CD14-positive monocyte (primary cell): ENCODE results near the gene RPS19BP1. TPM values are rescaled to one million over a fixed set of nuclear protein-coding genes. Genes with fewer than 3 reads are reported as not detected.

Experiments used
- DNase-seq, 3 donors: peaks; one replicate each; pipeline ENCODE4 v3.0.0-alpha.2; 2011 to 2022
- H2AFZ ChIP-seq: 2 replicates; pipeline ENCODE4 v1.6.0; 2012; ENCODE audit warnings: mild to moderate bottlenecking, low read depth, low read length, inconsistent platforms; ENCODE audit not compliant: insufficient read depth, poor library complexity, severe bottlenecking
- H3K27ac ChIP-seq, 2 donors: 1 replicate in 1 of 2; 2 replicates in 1 of 2; pipeline ENCODE4 v1.5.1; 2012 to 2013; ENCODE audit warnings: low read length in 2 of 2, control low read depth in 1 of 2, inconsistent platforms in 1 of 2, low read depth in 1 of 2, mild to moderate bottlenecking in 1 of 2
- H3K27me3 ChIP-seq, 2 donors: one replicate each; pipeline versions ENCODE4 v1.6.0 to v1.6.1; 2011 to 2013; ENCODE audit warnings: low read length in 2 of 2; ENCODE audit not compliant: control insufficient read depth in 2 of 2, insufficient read depth in 2 of 2
- H3K36me3 ChIP-seq, 2 donors: replicated peaks in 1 of 2; 1 replicate in 1 of 2; 2 replicates in 1 of 2; pipeline versions ENCODE4 v1.5.1 to v1.6.1; 2012 to 2013; ENCODE audit warnings: low read length in 2 of 2, control low read depth in 1 of 2, inconsistent platforms in 1 of 2, mild to moderate bottlenecking in 1 of 2; ENCODE audit not compliant: insufficient read depth in 2 of 2, control insufficient read depth in 1 of 2
- H3K4me1 ChIP-seq, 2 donors: 1 replicate in 1 of 2; 2 replicates in 1 of 2; pipeline versions ENCODE4 v1.5.1 to v1.6.1; 2012 to 2013; ENCODE audit warnings: low read length in 2 of 2, control low read depth in 1 of 2, inconsistent platforms in 1 of 2, mild to moderate bottlenecking in 1 of 2, moderate library complexity in 1 of 2; ENCODE audit not compliant: insufficient read depth in 2 of 2, control insufficient read depth in 1 of 2
- H3K4me2 ChIP-seq: replicated peaks from 2 replicates; pipeline ENCODE3; 2012; ENCODE audit warnings: low read length, moderate library complexity, mild to moderate bottlenecking; ENCODE audit not compliant: poor library complexity, severe bottlenecking; ENCODE audit errors: extremely low read depth
- H3K4me3 ChIP-seq, 3 experiments: fragments of 200-600 bp in 1 of 3; sonication (generic) in 1 of 3; replicated peaks in 1 of 3; 1 replicate in 2 of 3; 2 replicates in 1 of 3; pipeline ENCODE4 v1.5.1; 2011 to 2013; ENCODE audit warnings: low read length in 3 of 3, mild to moderate bottlenecking in 3 of 3, control low read depth in 2 of 3, low read depth in 2 of 3, inconsistent platforms in 1 of 3, moderate library complexity in 1 of 3
- H3K79me2 ChIP-seq: 2 replicates; pipeline ENCODE4 v1.6.0; 2012; ENCODE audit warnings: mild to moderate bottlenecking, control low read depth, inconsistent platforms, low read length, moderate library complexity; ENCODE audit not compliant: insufficient read depth
- H3K9ac ChIP-seq: 2 replicates; pipeline ENCODE4 v1.6.0; 2017; ENCODE audit warnings: low read length, mild to moderate bottlenecking; ENCODE audit not compliant: insufficient read depth, poor library complexity, severe bottlenecking
- H3K9me3 ChIP-seq, 2 donors: replicated peaks in 1 of 2; 1 replicate in 1 of 2; 2 replicates in 1 of 2; pipeline versions ENCODE4 v1.5.1 to v1.6.1; 2012 to 2013; ENCODE audit warnings: low read length in 2 of 2, control low read depth in 1 of 2; ENCODE audit not compliant: control insufficient read depth in 1 of 2, insufficient read depth in 1 of 2
- H4K20me1 ChIP-seq: 2 replicates; pipeline ENCODE4 v1.6.0; 2012; ENCODE audit warnings: mild to moderate bottlenecking, low read length, control low read depth, moderate library complexity; ENCODE audit not compliant: insufficient read depth
- H3K27ac Mint-ChIP-seq, 7 donors: one replicate each; pipeline ENCODE4 v1.8.0; 2020; ENCODE audit warnings: mild to moderate bottlenecking in 7 of 7, mixed read lengths in 7 of 7, moderate library complexity in 6 of 7, inconsistent platforms in 2 of 7
- H3K27me3 Mint-ChIP-seq, 3 donors: one replicate each; pipeline ENCODE4 v1.8.0; 2021 to 2022; ENCODE audit warnings: low read depth in 3 of 3, mild to moderate bottlenecking in 3 of 3, mixed read lengths in 3 of 3, moderate library complexity in 3 of 3, inconsistent platforms in 1 of 3
- H3K36me3 Mint-ChIP-seq, 2 donors: one replicate each; pipeline ENCODE4 v1.8.0; 2020; ENCODE audit warnings: mixed read lengths in 2 of 2, inconsistent platforms in 1 of 2, mild to moderate bottlenecking in 1 of 2
- H3K4me1 Mint-ChIP-seq: one replicate; pipeline ENCODE4 v1.8.0; 2020; ENCODE audit warnings: mild to moderate bottlenecking, mixed read lengths
- H3K4me3 Mint-ChIP-seq, 2 donors: one replicate each; pipeline ENCODE4 v1.8.0; 2020; ENCODE audit warnings: mild to moderate bottlenecking in 2 of 2, mixed read lengths in 2 of 2, moderate library complexity in 1 of 2
- H3K9me3 Mint-ChIP-seq, 7 donors: one replicate each; pipeline ENCODE4 v1.8.0; 2020 to 2022; ENCODE audit warnings: mixed read lengths in 7 of 7, mild to moderate bottlenecking in 6 of 7, moderate library complexity in 6 of 7, inconsistent platforms in 2 of 7
- CTCF ChIP-seq: fragments of 200-600 bp; IDR thresholded peaks from one replicate; pipeline ENCODE4 v1.8.0; 2022; ENCODE audit warnings: antibody characterized with exemption, mild to moderate bottlenecking
- WGBS: methylation state at CpG from one replicate; pipeline ENCODE4 v1.1.5; 2013; ENCODE audit warnings: missing lambda C conversion rate; ENCODE audit not compliant: insufficient coverage; 5-methylcytosine and 5-hydroxymethylcytosine counted together
- intact Hi-C, 2 donors: fragments of 100-400 bp; cut with micrococcal nuclease; formaldehyde crosslinking; loops; one replicate each; pipeline versions ENCODE4 v1.15.0 to v1.15.1; 2023
- polyA plus RNA-seq, 3 donors: library from polyadenylated mRNA; depleted of rRNA in 1 of 3; unstranded in 2 of 3; stranded (reverse) in 1 of 3; fragments of 300-500 nt in 2 of 3; fragments of >200 nt in 1 of 3; fragmentation: Illumina TruSeq in 2 of 3; gene quantifications; 1 replicate in 2 of 3; 2 replicates in 1 of 3; pipeline ENCODE4 v1.2.3, GENCODE V29; 2012 to 2021

The RPS19BP1 gene
- polyA plus RNA-seq, 3 donors, result 59.9 to 106 (median 73.5) TPM

- no peaks in the 10 kb centered on the region for H3K4me1 ChIP-seq
- Mint-ChIP-seq H3K4me1 (no peaks in the 10 kb centered on the region), H3K4me3 (no peak overlapping the region), H3K27me3 (peaks cover 13 to 22% (median 15%) of the 10 kb centered on the region in 3 donors), H3K9me3 (peaks cover 0 to 6% (median 0%) of the 10 kb centered on the region in 7 donors), H3K27ac (no peak overlapping the region), H3K36me3 (no peaks in the 10 kb centered on the region)
- no peak for DNase-seq
- no peak overlapping the region for H3K27ac ChIP-seq
- no peak overlapping the region for H3K9ac ChIP-seq
- H3K9me3 ChIP-seq, result no peaks in the 10 kb centered on the region
- no peaks in the 10 kb centered on the region for H3K27me3 ChIP-seq
- WGBS, result 72% methylated on average over 18 of the region's 21 CpGs
- TF ChIP-seq CTCF, result no peak
- H3K36me3 ChIP-seq, result no peaks in the 10 kb centered on the region
- H4K20me1 ChIP-seq, result no peaks in the 10 kb centered on the region
- no peaks in the 10 kb centered on the region for H3K79me2 ChIP-seq
- intact Hi-C loops, result no loop called here
- no peak overlapping the region for H3K4me3 ChIP-seq
- no peak overlapping the region for H2AFZ ChIP-seq
- no peak overlapping the region for H3K4me2 ChIP-seq
Observed at GRCh38 chr22:39577366-39577765, 44.8 kb upstream of the RPS19BP1 start.

GRCh38 chr22:39576027-39576426 lies 43.5 kb upstream of the RPS19BP1 start:
- Histone ChIP-seq H3K4me2 (no peak overlapping the region), H3K4me1 (no peaks in the 10 kb centered on the region), H3K79me2 (no peaks in the 10 kb centered on the region), H3K27ac (no peak overlapping the region), H3K4me3 (no peak overlapping the region), H3K9ac (no peak overlapping the region), H4K20me1 (no peaks in the 10 kb centered on the region), H3K27me3 (no peaks in the 10 kb centered on the region), H3K36me3 (no peaks in the 10 kb centered on the region), H3K9me3 (no peaks in the 10 kb centered on the region), H2AFZ (no peak overlapping the region)
- no peaks in the 10 kb centered on the region for H3K36me3 Mint-ChIP-seq
- TF ChIP-seq CTCF, result no peak
- intact Hi-C loops, result no loop called here
- no peaks in the 10 kb centered on the region for H3K4me1 Mint-ChIP-seq
- H3K9me3 Mint-ChIP-seq, result peaks cover 0 to 6% (median 0%) of the 10 kb centered on the region in 7 donors
- peaks cover 14 to 20% (median 15%) of the 10 kb centered on the region in 3 donors for H3K27me3 Mint-ChIP-seq
- no peak overlapping the region for H3K4me3 Mint-ChIP-seq
- DNase-seq, result no peak
- no peak overlapping the region for H3K27ac Mint-ChIP-seq
- WGBS, result 100% methylated on average over 1 of the region's 4 CpGs
